ENCODE data around the gene PGA5.
"Not testable (repeated sequence)": the region's sequence is repeated elsewhere in the genome, so short reads cannot be mapped to it uniquely, and the experiment has no call there.

PGA5 gene

GRCh38 chr11:61213711-61214324 lies 27.2 kb upstream of the PGA5 start:
- DNase-seq; H3K9me3 ChIP-seq; H3K36me3 ChIP-seq; H3K4me3 ChIP-seq; intact Hi-C loops (cut with DNase I; ENCODE audit: low total_unique reads); H3K27me3 ChIP-seq; H3K4me1 ChIP-seq; H3K27ac ChIP-seq: not testable (repeated sequence)

DNA sequence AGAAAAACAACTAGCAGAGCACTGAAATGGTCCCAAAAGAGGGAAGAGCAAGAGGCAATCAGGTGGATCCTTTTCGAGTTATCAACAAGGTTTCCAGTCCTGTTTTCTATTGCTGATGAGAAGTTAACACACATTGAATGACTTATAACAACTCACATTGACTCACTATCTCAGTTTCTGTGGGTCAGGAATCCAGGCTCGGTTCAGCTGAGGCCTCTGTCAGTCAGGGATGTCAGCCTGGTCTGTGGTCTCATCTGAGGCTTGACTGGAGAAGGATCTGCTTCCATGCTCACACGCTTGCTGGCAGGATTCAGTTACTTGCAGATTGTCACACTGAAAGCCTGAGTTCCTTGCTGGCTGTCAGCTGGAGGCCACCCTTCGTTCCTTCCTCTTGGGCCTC lies 22.7 kb upstream of the PGA5 start:
- DNase-seq; H3K27ac ChIP-seq; H3K9me3 ChIP-seq; H3K4me1 ChIP-seq; H3K36me3 ChIP-seq; H3K27me3 ChIP-seq; intact Hi-C loops (cut with DNase I; ENCODE audit: low total_unique reads); H3K4me3 ChIP-seq: not testable (repeated sequence)

DNA sequence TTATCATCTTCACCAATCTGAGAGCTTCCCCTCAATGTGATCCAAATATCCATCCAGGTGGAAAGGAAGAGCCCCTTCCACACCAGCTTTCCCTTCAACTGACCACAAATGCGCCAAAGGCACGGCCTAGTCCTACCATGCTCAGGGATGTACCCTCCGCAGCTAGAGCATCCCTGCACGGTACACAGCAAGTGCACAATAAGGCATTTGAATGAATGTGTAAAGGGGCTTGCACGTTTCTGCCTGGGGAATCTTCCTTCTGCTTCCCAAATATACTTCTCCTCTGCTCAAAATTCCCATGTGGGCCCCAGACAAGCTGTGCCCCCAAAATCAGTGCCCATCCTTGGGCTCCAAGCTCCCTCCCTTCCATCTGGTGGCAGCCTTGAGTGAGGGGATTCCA lies 22.0 kb upstream of the PGA5 start:
- H3K27ac ChIP-seq; H3K27me3 ChIP-seq; H3K36me3 ChIP-seq; DNase-seq; H3K4me1 ChIP-seq; H3K9me3 ChIP-seq; H3K4me3 ChIP-seq; intact Hi-C loops (cut with DNase I; ENCODE audit: low total_unique reads): not testable (repeated sequence)

DNA sequence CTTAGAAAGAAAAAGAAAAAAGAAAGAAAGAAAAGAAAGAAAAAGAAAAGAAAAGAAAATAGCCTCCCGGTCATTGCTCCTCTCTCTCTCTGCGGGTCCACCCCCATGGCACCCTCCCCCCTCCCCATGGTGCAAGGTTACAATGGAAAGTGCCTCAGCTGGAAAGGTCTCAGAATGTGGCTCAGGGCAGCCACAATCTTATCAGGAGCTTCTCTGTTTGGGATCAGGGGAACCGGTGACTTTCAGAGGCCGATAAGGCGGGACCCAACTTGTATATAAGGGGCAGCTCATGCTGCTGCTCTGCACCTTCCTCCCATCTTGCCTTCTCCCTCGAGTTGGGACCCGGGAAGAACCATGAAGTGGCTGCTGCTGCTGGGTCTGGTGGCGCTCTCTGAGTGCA lies 18.9 kb upstream of the PGA5 start, which contains the start of gene PGA4:
TSS of gene PGA4 (plus strand) at position 301 of the 400 bp plus-strand sequence. CDS start at position 355, 54 bp downstream.
- H3K27ac ChIP-seq; DNase-seq; intact Hi-C loops (cut with DNase I; ENCODE audit: low total_unique reads); H3K36me3 ChIP-seq; H3K9me3 ChIP-seq; H3K4me1 ChIP-seq; H3K27me3 ChIP-seq; H3K4me3 ChIP-seq: not testable (repeated sequence)

DNA sequence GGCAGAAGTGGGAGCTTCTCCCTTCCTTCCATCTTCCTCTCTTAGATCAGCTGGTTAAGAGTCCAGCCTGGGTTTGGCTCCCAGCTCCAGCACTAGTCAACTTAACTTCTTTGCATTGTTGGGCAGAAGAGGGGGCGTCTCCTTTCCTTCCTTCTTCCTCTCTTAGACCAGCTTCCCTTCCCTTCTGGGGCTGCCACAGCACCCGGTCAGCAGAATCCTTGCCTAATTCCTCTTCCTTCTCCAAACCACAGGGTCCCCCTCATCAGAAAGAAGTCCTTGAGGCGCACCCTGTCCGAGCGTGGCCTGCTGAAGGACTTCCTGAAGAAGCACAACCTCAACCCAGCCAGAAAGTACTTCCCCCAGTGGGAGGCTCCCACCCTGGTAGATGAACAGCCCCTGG lies 18.3 kb upstream of the PGA5 start:
- H3K27ac ChIP-seq; H3K4me1 ChIP-seq; H3K4me3 ChIP-seq; intact Hi-C loops (cut with DNase I; ENCODE audit: low total_unique reads); DNase-seq; H3K27me3 ChIP-seq; H3K36me3 ChIP-seq; H3K9me3 ChIP-seq: not testable (repeated sequence)

- DNase-seq; H3K36me3 ChIP-seq; H3K4me3 ChIP-seq; H3K27ac ChIP-seq; H3K9me3 ChIP-seq; H3K27me3 ChIP-seq; intact Hi-C loops (cut with DNase I; ENCODE audit: low total_unique reads); H3K4me1 ChIP-seq: not testable (repeated sequence)
These were observed 14.4 kb upstream of the PGA5 start for GRCh38 chr11:61226457-61227137.

DNA sequence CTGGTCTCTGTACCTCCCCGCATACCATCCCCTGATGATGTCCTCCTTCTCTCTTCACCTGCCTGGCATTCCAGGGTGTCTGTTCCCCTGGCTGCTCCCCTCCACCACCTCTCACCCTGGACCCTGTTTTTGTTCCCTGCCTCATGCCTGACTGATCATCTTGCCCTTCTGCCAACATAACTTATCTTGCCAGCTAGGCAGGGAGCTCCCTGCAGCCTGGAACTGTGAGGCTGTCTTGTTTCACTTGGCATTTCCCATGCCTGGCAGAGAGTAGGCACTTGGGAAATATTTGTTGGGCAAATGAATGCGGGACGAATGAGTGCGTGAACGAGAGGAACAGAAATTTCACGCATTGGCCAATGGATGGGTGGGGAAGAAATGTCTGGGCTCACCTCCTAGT lies 11.5 kb upstream of the PGA5 start:
- H3K4me1 ChIP-seq; H3K9me3 ChIP-seq; H3K36me3 ChIP-seq; H3K27me3 ChIP-seq; H3K27ac ChIP-seq; H3K4me3 ChIP-seq; DNase-seq; intact Hi-C loops (cut with DNase I; ENCODE audit: low total_unique reads): not testable (repeated sequence)

DNA sequence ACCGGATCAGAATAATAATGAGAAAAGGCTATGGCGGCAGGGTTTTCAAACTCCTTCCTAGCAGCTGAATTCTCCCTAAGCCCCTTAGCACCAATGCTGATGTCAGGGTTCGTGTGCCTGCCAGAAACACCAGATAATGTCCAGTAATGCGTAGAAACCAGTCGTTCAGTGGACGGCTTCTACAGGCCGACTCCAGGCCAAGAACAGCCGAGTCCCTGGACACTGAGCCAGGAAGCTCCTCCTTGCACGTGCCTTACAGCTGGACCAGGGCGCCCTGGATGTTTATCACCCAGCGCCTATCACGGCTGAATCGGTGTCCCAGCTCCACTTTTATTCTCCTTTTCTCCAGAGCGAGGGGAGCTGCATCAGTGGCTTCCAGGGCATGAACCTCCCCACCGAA lies 9.9 kb upstream of the PGA5 start:
- DNase-seq; H3K27me3 ChIP-seq; H3K36me3 ChIP-seq; H3K4me1 ChIP-seq; H3K4me3 ChIP-seq; intact Hi-C loops (cut with DNase I; ENCODE audit: low total_unique reads); H3K9me3 ChIP-seq; H3K27ac ChIP-seq: not testable (repeated sequence)

DNA sequence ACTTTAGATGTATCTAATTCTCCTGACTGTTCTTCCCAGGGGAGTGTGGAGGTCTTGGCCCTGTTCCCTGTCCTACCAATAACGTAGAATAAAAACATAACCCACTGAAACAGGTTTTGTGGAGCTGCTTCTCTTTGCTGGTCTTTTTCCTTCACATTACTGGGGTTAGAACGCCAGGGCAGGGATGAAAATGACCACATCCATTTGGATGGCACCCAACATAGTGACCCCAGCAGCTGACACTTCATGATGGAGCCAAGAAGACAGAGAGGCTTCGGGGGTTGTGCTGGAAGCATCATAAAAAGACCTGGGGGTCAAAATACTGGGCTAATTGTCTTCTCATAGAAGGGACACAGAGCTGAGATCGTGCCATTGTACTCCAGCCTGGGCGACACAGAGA lies 9.4 kb upstream of the PGA5 start:
- H3K27me3 ChIP-seq; H3K4me1 ChIP-seq; H3K9me3 ChIP-seq; intact Hi-C loops (cut with DNase I; ENCODE audit: low total_unique reads); H3K4me3 ChIP-seq; H3K27ac ChIP-seq; H3K36me3 ChIP-seq; DNase-seq: not testable (repeated sequence)

DNA sequence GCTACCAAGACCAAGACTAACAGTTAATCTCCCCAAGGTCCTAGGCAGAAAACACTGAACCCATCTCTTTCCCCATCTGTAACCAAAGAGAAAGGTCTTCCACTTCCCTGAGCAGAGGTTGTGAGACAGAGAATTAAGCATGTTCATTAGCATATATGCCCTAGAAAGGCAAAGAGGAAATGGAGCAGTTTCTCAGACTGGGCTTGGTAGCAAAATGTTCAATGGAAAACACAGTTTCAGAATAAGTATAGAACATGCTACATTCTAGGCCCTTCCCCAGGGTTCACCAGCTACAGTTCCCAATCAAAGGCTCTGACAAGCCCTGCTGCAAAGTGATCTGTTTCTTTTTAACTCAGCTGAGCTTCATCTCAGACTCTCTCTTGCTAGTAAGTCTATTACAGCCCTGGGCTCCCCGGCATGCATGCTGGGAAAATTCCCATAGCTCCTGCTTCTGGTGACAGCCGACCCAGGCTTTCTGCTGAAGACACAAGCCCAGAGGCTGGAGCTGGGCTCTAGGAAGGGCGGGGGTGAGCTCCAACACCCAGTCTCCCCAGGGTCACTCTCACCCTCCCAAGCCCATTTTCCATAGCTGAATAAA lies 8.3 kb upstream of the PGA5 start:
- H3K36me3 ChIP-seq; DNase-seq; H3K27ac ChIP-seq; H3K4me1 ChIP-seq; H3K4me3 ChIP-seq; intact Hi-C loops (cut with DNase I; ENCODE audit: low total_unique reads); H3K9me3 ChIP-seq; H3K27me3 ChIP-seq: not testable (repeated sequence)

DNA sequence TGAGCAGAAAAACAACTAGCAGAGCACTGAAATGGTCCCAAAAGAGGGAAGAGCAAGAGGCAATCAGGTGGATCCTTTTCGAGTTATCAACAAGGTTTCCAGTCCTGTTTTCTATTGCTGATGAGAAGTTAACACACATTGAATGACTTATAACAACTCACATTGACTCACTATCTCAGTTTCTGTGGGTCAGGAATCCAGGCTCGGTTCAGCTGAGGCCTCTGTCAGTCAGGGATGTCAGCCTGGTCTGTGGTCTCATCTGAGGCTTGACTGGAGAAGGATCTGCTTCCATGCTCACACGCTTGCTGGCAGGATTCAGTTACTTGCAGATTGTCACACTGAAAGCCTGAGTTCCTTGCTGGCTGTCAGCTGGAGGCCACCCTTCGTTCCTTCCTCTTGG lies 3.8 kb upstream of the PGA5 start:
- intact Hi-C loops (cut with DNase I; ENCODE audit: low total_unique reads); H3K36me3 ChIP-seq; H3K4me3 ChIP-seq; DNase-seq; H3K27ac ChIP-seq; H3K4me1 ChIP-seq; H3K27me3 ChIP-seq; H3K9me3 ChIP-seq: not testable (repeated sequence)

GRCh38 chr11:61240288-61240687 lies 687 bp upstream of the PGA5 start:
- not testable (repeated sequence) for H3K27ac ChIP-seq, DNase-seq

GRCh38 chr11:61241526-61241925 lies 551 bp downstream of the PGA5 start:
- DNase-seq; intact Hi-C loops (cut with DNase I; ENCODE audit: low total_unique reads); H3K4me3 ChIP-seq; H3K9me3 ChIP-seq; H3K27me3 ChIP-seq; H3K36me3 ChIP-seq; H3K27ac ChIP-seq; H3K4me1 ChIP-seq: not testable (repeated sequence)

More at GRCh38 chr11:61240288-61240687, 687 bp upstream of the PGA5 start:
- H3K27me3 ChIP-seq; H3K4me3 ChIP-seq; H3K36me3 ChIP-seq; H3K4me1 ChIP-seq; H3K9me3 ChIP-seq; intact Hi-C loops (cut with DNase I; ENCODE audit: low total_unique reads): not testable (repeated sequence)

DNA sequence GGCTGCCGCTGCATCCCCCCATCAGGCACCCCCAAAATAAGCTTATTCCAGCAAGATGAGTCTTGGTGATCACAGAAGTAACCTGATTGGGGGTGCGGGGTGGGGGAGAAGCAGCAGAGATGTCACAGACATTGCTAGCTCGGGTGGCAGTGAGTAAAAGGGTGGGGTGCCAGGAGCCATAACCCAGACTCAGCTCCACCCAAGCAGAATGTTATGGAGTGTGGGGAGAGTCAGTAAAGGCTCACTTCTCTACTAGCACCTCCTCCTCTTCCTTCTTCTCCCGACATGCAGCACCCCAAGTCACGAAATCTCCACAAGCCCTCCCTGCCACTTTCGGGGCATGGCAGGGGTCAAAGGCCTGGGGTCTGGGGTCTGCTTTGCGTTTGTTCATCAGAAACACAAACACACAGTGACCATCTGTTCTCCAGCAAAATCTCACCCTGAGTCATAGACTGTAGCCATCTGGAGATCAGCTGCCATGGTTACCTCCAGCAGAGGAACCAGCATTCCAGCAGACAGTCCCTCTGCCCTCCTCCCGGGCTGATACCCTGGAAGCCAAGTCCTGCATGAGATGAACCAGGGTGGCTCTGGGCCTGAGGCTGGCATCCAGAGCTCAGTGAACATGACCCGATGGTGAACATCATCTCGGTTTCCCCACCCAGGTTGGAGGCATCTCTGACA lies 4.4 kb downstream of the PGA5 start:
- H3K36me3 ChIP-seq; H3K4me3 ChIP-seq; H3K4me1 ChIP-seq; H3K9me3 ChIP-seq; intact Hi-C loops (cut with DNase I; ENCODE audit: low total_unique reads); H3K27ac ChIP-seq; DNase-seq; H3K27me3 ChIP-seq: not testable (repeated sequence)
